HG02759 (cell line): ENCODE results near the gene PCYT1A.
"Not testable (repeated sequence)": the region's sequence is repeated elsewhere in the genome, so short reads cannot be mapped to it uniquely, and the experiment has no call there.

Source experiments
- ATAC-seq: cut with Tn5 transposase; IDR thresholded peaks from one replicate; pipeline ENCODE4 v1.9.1; 2021; ENCODE audit warnings: mild to moderate bottlenecking, moderate library complexity; ENCODE audit not compliant: unreplicated experiment

PCYT1A gene

DNA sequence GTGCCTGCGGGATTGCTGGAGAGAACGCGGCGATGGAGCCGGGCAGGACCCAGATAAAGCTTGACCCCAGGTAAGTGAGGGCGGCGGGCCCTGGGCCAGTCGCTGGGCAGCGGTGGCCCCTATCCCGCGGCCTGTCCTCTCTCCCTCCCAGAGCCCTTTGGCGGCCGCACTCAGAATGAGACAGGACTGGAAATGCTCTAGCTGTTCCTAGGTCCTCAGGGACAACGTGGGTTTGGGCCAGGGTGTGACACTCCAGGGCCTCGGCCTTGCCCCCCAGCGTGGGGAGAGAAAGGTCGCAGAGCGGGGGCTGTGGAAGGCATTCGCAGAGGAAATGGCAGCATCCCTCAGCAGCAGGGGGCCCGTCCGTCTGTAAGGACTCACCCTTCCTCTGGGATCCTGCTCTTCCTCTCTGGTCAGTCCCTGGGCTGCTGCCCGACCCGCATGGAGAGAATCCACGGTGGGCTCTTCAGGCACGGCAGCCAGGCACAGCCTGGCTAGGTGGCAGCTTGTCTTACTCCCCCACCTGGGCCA, 70.8 kb downstream of the PCYT1A start:
- no peak for ATAC-seq

DNA sequence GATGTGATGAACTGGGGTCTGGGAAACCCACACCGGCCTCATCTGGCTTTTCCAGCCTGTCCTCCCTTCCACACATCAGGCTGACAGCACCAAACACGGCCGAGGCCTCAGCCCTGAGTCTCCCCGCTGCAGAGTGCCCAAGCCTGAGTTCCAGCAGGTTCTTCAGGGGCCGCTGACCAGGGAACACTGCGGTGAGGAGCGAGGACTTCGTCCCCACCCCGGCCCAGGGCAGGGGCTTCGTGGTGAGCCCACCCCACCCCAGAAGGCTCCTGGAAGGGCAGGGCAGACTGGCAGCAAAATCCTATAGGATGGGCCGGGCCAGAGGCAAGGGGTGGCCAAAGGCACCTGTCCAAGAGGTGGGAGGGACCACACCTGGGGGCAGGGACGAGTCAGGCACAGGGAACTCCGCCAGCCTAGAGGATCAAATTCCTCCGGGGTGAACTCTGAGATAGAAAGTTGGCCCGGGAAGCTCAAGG, 71.4 kb downstream of the PCYT1A start, which contains the start of gene SLC51A:
SLC51A (plus strand) TSS at position 446 of the 476 bp plus-strand sequence. CDS start 179 bp downstream, outside the sequence.
- ATAC-seq = no peak

DNA sequence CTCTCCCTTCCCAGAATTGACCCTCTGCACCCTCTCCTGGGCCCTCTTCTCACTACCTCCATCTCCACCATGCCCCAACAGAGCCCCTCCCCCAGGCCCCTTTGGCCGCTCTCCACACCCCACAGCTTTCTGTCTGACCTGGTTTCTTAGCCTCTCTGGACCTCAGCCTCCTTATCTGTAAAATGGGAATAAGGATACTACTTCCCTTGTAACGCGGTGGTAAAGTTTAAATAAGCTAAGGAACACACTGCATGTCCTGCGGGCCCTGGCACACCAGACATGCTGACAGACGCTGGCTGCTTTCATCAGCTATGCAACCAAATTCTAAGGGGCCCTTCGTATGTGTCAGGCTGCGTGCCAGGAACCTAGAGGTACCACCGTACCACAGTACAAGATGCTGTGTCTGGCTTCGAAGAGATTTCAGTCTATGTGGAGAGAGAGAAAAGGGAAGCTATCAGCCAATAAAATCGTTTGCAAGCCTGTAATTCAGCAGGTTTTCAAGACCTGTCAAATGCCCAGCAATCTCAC, 72.0 kb downstream of the PCYT1A start:
- no peak for ATAC-seq

DNA sequence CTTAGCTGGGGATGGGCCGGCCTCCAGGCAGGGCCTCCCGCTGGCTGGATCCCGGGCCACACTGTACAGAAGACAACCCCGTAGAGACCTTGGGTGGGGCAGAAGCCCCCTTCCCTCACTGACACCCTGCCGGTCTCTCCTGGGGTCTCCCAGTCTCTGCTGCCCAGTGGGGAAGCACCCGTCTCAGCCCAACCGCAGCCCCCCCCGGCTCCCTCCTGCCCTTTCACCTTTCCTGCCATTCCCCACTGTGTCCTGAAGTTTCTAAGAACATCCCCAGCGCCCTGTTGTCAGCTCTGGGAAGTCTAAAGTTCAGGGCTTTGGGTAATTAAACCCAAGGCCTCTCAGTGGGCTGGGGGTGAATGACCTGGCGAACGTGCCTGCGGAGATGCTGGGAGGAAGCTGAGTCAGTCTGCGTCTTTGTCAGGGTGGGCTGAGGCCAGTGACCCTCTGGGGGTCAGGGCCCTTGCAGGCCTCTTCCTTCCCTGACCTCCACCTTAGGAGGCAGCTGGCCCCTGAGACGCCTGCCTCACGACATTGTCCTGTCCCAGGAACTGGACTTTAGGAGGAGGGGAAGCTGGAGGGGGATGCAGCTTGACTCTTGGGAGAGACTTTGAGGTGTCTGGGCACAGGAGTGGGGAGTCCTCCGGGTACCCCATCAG, 72.6 kb downstream of the PCYT1A start:
- no peak for ATAC-seq

DNA sequence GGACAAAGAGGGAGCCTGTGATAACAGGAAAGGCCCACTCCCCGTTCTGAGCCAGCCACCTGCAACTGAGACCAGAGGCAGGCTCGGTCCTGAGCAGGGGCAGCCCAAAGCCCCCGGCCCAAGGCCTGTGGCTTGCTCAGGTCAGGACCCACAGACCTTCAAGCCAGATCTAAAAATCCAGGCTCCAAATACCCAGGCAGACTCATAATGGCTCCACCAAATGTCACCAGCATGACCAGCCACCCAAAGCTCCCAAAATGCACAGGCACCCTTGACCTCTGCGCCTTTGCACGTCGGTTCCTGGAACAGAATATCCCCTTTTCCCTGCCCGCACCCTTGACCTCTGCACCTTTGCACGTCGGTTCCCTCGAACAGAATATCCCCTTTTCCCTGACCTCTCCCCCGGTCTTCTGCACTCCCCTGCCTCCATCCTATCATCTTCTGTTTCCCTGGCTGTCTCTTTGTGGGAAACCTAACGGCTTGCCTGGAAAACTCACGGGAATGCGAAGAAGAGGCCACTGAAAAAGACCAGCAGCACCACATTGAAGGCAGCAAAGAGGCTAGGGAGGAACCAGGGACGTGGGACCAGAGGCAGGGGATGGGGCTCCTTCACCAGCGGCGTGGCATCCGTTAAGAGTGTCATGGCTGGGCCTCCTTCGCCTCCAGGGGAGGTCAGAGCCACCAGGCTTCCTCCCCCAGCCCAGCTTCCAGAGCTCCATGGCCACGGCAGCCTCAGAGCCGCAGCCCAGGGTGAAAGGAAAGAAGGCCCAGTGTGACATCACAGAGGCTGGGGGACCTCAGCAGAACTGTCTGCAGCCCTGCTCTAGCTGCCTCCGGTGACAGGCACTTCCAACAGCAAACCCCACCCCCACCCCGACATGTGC, 76.6 kb downstream of the PCYT1A start, which contains the start of gene ZDHHC19:
ZDHHC19 (minus strand) TSS at position 728 of the 884 bp plus-strand sequence; CDS start at position 643, 85 bp downstream.
- no peak for ATAC-seq

DNA sequence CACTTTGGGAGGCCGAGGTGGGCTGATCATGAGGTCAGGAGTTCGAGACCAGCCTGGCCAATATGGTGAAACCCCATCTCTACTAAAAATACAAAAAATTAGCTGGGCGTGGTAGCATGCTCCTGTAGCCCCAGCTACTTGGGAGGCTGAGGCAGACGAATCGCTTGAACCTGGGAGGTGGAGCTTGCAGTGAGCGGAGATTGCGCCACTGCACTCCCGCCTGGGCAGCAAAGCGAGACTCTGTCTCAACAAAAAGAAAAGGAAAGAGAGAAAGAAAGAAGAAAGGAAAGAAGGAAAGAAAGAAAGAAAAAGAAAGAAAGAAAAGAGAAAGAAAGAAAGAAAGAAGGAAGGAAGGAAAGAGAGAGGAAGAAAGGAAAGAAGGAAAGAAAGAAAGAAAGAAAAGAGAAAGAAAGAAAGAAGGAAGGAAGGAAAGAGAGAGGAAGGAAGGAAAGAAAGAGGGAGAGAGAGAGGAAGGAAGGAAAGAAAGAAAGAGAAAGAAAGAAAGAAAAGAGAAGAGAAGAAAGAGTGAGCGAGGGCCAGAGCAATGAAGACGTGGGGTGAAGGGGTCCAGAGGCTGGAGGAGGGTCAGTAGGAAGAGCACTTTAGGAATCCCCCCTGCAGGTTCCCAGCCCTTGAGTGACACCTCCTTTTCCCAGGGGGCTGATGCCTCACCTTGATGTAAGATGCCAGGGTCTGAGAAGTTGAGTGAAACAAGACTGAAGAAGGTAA, 77.4 kb downstream of the PCYT1A start:
- ATAC-seq = not testable (repeated sequence)

DNA sequence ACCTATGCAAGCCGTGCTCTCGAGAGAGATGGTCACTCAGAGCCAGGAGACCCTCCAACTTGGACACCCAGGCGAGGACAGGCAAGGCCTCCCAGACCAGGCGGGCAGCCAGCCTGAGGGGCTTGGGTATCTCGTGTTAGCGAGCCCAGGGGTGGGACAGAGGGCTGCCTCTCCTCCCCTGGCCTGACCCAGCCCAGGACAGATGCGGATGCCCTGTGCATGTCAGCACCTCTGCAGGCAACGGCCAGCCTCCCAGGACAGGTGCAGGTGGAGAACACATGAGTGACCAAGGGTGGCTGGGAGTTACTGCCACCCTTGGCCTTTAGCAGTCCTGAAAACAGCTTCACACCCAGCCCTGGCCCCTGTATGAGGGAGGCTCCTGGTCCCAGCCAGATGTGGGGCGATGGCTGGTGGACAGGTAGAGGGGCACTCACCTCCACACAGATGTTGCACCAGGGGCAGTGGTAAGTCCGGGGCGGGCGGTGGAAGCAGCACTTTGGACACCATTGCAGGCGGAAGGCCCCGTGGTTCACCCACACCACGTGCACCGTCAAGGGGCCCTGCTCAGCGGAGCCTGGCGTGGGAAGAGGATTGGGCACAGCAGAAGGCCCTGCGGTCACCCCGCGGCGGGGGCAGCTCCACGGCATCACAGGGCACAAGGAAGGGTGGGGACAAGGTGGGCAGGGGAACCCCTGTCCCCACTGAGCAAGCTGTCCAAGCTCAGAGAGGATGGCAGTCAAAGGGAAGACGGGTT, 78.4 kb downstream of the PCYT1A start:
- ATAC-seq = no peak

DNA sequence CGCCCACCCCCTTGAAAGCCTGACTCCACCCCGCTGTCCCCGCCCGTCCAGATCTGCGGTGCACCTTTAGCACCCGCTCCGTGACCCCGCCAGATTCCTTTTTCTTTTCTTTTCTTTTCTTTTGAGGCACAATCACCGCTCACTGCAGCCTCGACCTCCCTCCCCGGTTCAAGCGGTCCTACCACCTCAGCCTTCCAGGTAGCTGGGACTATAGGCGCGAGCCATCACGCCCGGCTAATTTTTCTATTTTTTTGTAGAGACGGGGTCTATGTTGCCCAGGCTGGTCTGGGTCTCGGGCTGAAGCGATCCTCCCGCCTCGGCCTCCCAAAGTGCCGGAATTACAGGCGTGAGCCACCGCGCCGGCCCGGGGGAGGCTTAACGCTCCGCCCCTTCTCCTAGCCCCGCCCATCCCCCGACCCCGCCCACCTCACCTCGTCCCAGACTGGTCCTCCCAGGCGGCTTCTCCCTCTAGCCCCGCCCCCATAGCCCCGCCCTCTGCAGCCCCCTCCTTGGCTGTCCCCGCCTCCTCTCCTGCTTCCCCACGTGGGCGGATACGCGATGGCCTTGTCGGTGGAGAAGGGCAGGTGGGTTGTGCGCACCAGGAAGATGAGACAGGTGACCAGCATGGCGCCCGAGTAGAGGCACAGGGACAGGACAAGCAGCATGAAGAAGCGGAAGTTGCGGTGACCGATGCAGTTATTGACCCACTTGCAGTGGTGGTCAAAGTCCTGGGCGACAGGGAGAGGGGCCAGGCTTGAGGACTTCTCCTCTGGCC, 79.5 kb downstream of the PCYT1A start:
- ATAC-seq = no peak

DNA sequence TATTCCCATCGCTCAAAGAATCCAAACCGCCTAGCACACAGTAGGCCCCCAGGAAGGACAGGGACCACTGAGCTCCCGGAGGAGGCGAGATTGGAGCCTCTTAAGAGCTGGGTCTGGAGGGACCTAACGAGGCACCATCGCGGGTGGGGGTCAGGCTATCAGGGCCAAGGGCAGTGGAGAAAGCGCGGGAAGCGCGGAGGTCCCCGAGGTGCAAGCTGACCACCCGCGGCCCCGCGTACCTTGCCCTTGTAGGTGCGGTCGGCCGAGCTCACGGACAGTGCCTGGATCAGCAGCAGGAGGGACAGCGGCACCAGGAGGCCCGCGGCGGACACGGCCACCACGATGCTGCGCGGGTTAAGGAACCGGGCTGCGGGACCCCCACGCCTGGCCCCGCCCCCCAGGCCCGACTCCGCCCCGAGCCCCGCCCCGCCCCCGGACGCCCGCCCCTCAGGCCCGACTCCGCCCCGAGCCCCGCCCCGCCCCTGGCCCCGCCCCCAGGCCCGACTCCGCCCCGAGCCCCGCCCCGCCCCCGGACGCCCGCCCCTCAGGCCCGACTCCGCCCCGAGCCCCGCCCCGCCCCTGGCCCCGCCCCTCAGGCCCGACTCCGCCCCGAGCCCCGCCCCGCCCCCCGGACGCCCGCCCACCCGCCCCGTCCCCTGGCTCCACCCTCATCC, 80.2 kb downstream of the PCYT1A start:
- ATAC-seq = no peak

DNA sequence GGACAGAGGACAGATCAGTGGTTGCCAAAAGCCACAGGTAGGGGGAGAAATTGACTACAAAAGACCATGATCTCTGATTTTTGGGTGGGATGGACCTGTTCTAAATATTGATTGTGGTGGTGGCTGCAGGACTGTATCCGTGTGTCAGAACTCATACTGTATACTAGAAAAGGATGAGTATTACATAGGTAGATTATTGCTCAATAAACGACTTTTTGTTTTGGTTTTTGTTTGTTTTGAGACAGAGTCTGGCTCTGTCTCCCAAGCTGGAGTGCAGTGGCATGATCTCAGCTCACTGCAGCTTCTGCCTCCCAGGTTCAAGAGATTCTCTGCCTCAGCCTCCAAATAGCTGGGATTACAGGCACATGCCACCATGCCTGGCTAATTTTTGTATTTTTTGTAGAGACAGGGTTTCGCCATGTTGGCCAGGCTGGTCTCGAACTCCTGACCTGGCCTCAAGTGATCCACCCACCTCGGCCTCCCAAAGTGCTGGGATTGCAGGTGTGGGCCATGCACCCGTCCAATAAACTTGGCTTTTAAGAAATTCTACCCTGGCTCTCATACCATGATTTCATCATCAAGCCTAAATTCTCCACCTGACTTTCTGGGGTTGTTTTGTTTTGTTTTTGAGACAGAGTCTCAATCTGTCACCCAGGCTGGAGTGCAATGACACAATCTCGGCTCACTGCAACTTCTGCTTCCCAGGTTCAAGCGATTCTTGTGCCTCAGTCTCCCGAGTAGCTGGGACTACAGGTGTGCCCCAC, 81.9 kb downstream of the PCYT1A start:
- ATAC-seq = not testable (repeated sequence)

DNA sequence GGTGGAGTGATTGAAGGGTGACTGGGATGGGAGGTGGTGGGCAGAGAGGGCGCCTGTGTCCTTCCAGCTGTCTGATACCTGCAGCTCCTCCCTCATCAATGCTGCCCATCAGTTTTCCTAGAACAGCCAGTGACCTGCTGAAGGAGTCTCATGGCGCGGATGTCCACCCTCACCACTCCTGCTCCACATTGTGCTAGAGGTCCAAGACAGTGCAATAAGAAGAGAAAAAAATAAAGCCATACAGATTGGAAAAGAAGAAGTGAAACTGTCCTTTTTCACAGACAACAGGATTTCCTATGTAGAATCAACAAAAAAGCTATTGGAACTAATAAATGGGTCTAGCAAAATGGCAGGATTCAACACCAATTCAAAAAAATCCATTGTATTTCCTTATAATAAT, 83.7 kb downstream of the PCYT1A start:
- ATAC-seq = no peak

DNA sequence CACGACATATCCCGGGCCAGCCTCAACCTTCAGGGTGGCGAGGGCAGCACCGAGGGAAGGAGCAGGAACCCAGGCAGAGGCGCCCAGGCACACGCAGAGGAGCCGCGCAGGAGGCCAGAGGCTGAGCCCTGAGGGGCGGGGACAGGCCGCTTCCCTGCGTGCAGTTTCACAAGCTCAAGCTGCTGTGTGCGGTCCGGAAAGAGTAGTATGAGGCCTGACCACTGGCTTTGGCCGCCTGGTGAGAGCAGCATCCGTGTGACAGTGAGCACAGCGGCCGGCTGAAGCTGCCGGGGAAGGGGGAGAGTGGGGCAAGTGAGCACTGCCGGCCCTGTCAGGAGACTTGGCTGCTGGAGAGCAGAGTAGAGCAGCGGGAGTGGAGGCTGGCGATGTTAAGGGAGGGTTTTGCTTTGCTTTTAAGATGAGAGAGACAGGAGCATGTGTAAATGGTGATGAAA, 85.0 kb downstream of the PCYT1A start:
- peak; percentile 74 for ATAC-seq

DNA sequence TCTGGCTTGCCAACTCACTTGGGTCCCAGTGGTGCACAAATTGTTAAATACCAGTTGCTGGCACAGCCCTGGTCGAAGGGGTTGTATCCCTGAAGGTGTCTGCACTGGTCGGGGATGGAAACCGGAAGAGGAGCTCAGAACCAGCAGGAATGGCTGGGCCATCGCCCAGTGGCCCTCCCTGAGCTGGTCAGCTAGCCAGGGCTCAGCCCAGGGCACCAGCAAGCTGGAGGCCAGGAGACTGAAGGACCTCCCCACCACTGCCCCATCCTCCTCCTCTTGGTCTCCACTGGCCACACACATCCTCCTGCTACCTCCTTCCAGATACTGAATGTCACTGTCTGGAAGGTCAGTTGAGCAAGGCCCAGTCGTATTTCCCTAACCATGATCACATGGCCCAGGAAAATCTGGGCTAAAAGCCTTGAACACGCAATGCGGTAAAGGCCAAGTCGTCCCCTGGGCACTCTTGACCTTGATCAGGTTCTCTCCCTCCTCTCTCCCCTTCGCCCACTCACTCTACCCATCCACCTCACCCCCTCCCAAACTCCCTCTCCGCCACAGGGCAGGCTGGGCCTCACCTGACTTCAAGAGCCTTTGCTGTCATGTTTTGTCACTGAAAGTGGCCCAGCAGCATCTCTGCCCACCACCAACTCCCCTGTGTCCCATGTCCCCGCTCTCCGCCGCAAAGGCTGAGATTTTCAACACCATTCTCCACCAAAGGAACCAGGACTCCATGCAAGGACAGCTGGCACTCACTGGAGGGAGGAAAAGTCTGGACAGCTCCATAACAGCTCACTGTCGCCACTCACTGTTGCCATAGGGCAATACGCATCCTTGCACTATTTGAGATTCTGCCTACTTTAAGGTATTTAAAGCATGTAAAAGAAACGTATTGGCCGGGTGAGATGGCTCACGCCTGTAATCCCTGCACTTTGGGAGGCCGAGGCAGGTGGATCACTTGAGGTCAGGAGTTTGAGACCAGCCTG, 88.5 kb downstream of the PCYT1A start:
- ATAC-seq = no peak

DNA sequence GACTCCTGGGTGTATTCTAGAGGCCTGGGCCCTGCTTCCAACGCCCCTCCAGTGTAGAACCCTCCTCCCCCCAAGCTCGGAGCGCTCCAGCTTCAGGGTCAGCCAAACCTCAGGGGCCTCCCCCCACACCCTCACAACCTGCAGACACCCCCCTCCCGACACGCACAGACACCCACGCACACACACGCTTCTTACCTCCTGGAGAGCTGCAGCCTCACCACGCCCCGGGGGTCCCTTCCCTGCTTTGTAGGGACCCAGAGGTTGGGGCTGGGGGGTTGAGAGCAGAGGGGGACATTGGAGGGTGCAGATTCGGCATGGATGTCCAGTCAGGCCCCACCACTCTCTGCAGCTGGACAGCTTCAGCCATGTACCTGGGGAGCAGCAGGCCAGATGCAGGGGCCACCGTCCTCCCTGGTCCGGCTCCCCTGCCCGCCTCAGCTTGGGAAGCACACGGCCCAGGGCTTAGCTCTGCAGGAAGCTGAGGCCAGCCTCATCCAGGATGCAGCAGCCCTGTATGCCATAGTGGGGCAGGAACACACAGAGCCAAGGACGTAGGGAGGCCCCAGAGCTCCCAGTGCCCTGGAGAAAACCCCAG, 89.3 kb downstream of the PCYT1A start:
- no peak for ATAC-seq

DNA sequence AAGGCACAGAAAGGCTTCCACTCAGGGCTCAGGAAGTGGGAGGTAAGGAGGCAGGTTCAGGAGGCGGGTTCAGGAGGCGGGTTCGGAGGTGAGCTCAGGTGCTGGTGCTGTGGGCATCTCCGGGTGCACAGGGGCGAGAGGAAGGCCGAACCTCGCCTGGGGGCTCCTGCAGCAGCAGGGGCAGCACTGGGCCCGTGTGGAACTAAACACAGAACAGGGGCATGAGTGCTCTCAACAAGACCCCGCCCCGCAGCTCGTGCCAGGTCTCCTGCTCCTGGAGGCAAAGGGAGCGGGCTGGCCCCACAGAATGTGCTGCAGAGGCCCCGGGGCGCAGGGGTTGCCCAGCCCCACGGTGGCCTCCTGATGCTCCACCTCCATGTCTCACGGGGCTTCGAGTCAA, 90.0 kb downstream of the PCYT1A start:
- no peak for ATAC-seq

DNA sequence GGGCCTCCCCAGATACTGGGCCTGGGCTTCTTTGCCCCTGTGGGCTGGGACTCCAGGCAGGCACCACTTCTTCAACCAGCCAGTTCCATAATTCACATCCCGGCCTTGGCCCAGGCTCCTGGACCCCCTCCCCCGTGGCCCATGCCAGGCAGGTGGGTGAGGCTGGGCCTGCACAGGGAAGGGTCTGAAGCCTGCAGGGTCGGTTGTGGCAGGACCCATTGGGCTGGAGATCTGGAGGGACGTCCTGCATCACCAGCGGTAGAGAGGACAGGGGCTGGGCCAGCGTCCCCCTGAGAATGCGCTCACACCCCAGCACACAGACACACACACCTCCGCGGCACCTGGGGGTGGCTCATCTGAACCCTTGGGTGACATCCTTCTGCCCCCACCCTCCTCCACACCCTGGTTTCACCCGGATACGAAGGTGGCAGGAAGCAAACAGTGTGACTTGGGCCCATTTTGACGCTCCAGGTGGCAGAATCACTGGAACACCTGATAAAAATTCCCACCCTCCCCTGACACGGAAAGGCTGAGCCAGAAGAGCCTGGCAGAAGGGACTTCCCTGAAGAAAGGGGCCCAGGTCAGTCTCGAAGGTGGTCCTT, 91.8 kb downstream of the PCYT1A start:
- ATAC-seq = no peak
